ENCODE data around the gene GBP6. TPM values are rescaled to one million over a fixed set of nuclear protein-coding genes. Genes with fewer than 3 reads are reported as not detected.

Gene GBP6
- total RNA-seq, result under 1 TPM in 1 of 3 donors, not detected in 2; 0.09 TPM
- long read RNA-seq, donor 1, result 0 reads
- long read RNA-seq, donor 2, result 0 reads

- TF ChIP-seq, protein P1, sequence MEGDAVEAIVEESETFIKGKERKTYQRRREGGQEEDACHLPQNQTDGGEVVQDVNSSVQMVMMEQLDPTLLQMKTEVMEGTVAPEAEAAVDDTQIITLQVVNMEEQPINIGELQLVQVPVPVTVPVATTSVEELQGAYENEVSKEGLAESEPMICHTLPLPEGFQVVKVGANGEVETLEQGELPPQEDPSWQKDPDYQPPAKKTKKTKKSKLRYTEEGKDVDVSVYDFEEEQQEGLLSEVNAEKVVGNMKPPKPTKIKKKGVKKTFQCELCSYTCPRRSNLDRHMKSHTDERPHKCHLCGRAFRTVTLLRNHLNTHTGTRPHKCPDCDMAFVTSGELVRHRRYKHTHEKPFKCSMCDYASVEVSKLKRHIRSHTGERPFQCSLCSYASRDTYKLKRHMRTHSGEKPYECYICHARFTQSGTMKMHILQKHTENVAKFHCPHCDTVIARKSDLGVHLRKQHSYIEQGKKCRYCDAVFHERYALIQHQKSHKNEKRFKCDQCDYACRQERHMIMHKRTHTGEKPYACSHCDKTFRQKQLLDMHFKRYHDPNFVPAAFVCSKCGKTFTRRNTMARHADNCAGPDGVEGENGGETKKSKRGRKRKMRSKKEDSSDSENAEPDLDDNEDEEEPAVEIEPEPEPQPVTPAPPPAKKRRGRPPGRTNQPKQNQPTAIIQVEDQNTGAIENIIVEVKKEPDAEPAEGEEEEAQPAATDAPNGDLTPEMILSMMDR (IDR thresholded peaks at IDR 0.05), result no peak
- no peak for ATAC-seq
- Histone ChIP-seq H3K4me1 (ENCODE audit: low read depth) (no peaks in the 10 kb centered on the region), H3K9me3 (no peaks in the 10 kb centered on the region), H3K4me3 (no peak within 1 kb of the TSS), H3K36me3 (ENCODE audit: low read depth) (no peaks in the 10 kb centered on the region)
- no peak for DNase-seq
- intact Hi-C loops (cut with DNase I, micrococcal nuclease), result loop anchor here in 1 of 2 donors (10.0 kb wide), 1 partner anchor 279 kb away; no protein-coding TSS in a partner anchor
These were observed at the start of gene GBP6 for GRCh38 chr1:89363638-89364536. Gene GBP6, plus strand, starts transcription at chr1:89364059. Its CDS starts 4,493 bp downstream, at chr1:89368552.

GRCh38 chr1:89322402-89322801 lies 41.5 kb upstream of the GBP6 start:
- TF ChIP-seq, protein P1 (IDR thresholded peaks at IDR 0.05), result no peak
- Histone ChIP-seq H3K4me3 (no peak overlapping the region), H3K4me1 (ENCODE audit: low read depth) (no peaks in the 10 kb centered on the region), H3K9me3 (no peaks in the 10 kb centered on the region), H3K36me3 (ENCODE audit: low read depth) (no peaks in the 10 kb centered on the region)
- DNase-seq (no peak), ATAC-seq (no peak)
- intact Hi-C loops (cut with DNase I, micrococcal nuclease), result no loop called here

GRCh38 chr1:89331890-89332289 lies 32.0 kb upstream of the GBP6 start:
- TF ChIP-seq, protein P1 (IDR thresholded peaks at IDR 0.05), result no peak
- ATAC-seq (no peak), DNase-seq (no peak)
- intact Hi-C loops (cut with DNase I, micrococcal nuclease), result no loop called here
- Histone ChIP-seq H3K9me3 (no peaks in the 10 kb centered on the region), H3K4me3 (no peak overlapping the region), H3K36me3 (ENCODE audit: low read depth) (no peaks in the 10 kb centered on the region), H3K4me1 (ENCODE audit: low read depth) (no peaks in the 10 kb centered on the region)

GRCh38 chr1:89332461-89332860 lies 31.4 kb upstream of the GBP6 start:
- intact Hi-C loops (cut with DNase I, micrococcal nuclease), result no loop called here
- H3K4me1 ChIP-seq (ENCODE audit: low read depth), result no peaks in the 10 kb centered on the region
- H3K9me3 ChIP-seq, result no peaks in the 10 kb centered on the region
- H3K36me3 ChIP-seq (ENCODE audit: low read depth), result no peaks in the 10 kb centered on the region
- no peak for DNase-seq
- TF ChIP-seq, protein P1 (IDR thresholded peaks at IDR 0.05), result no peak
- H3K4me3 ChIP-seq, result no peak overlapping the region
- no peak for ATAC-seq

- no peaks in the 10 kb centered on the region for H3K4me1 ChIP-seq (ENCODE audit: low read depth)
- no peak for DNase-seq
- no peak for ATAC-seq
- TF ChIP-seq, protein P1 (IDR thresholded peaks at IDR 0.05), result no peak
- intact Hi-C loops (cut with DNase I, micrococcal nuclease), result no loop called here
- no peak overlapping the region for H3K4me3 ChIP-seq
- no peaks in the 10 kb centered on the region for H3K36me3 ChIP-seq (ENCODE audit: low read depth)
- no peaks in the 10 kb centered on the region for H3K9me3 ChIP-seq
These were observed 28.4 kb upstream of the GBP6 start for GRCh38 chr1:89335486-89335885.
